ENCODE data around the gene ZNF358. TPM values are rescaled to one million over a fixed set of nuclear protein-coding genes. Genes with fewer than 3 reads are reported as not detected.

The ZNF358 gene
- total and polyA plus RNA-seq, 10 of the 15 experiments (the other 5 are each of a cell fraction or from before 2014, with no cell fraction given) = 0.09 to 6.3 (median 1.9) TPM; not detected in 1

DNA sequence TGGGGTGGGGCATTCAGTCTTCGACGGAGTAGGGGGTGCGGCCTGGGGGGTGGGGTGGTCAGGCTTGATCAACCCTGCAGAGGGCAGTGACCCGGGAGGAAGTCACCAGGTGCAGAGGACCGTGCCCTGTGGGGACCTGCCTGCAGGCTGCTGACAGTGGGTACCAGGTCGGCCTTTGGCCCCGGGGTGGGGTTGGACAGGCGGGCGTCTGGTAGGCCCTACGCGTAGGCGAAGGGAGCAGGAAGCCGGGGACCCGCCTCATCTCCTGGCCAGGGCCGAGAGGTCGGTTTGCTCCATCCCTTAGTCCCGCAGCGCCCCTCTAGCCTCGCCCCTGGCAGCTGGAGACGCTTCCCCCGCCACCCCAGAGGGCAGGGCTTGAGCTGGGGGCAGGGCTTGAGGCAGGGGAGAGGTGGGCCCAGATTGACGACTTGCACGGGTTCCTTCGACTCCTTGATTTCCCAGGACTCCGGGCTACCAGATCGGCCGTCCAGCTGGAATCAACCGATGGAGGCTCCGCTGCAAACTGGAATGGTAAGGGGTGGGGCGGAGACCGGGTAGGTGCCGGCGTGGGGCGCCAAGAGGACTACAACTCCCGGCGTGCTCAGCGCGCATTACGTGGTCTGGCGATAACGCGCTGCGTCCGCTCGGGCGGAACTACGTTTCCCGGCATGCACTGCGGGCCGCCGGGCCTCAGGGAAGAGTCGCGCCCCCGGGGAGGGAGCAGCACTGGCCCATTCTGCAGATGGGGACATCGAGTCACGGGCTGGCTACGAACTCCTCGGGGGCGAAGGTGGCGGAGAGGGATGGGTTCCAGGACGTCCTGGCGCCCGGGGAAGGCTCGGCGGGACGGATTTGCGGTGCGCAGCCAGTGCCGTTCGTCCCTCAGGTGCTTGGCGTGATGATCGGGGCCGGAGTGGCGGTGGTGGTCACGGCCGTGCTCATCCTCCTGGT, 19.4 kb downstream of the ZNF358 start, which contains the start of gene PNPLA6 (continued):
- no peak for TF ChIP-seq HSF1 (IDR thresholded peaks at IDR 0.05; ENCODE audit: low read depth, low read length)
- TF ChIP-seq TCF7 (IDR thresholded peaks at IDR 0.05; ENCODE audit: borderline replicate concordance) = no peak
- TF ChIP-seq CREB1 (IDR thresholded peaks at IDR 0.05; ENCODE audit: low read depth) = peak; percentile 98
- TF ChIP-seq ZBTB11 (CRISPR knock-in tag; IDR thresholded peaks at IDR 0.05) = no peak
- TF ChIP-seq NR2F1 (conservative IDR thresholded peaks at IDR 0.05) = peak; percentile 86
- no peak for TF ChIP-seq NFYB (IDR thresholded peaks at IDR 0.05; ENCODE audit: insufficient read depth, low read depth, low read length)
- TF ChIP-seq ZNF274 (IDR thresholded peaks at IDR 0.05; ENCODE audit: insufficient read depth, insufficient read length) = no peak
- TF ChIP-seq KAT2A (conservative IDR thresholded peaks at IDR 0.05; ENCODE audit: control insufficient read depth, low read depth, low read length) = no peak
- no peak for TF ChIP-seq CEBPB (IDR thresholded peaks at IDR 0.05; ENCODE audit: borderline replicate concordance in 1 of 2, low read depth in 2 of 2, low read length in 2 of 2)
- TF ChIP-seq, protein P1, sequence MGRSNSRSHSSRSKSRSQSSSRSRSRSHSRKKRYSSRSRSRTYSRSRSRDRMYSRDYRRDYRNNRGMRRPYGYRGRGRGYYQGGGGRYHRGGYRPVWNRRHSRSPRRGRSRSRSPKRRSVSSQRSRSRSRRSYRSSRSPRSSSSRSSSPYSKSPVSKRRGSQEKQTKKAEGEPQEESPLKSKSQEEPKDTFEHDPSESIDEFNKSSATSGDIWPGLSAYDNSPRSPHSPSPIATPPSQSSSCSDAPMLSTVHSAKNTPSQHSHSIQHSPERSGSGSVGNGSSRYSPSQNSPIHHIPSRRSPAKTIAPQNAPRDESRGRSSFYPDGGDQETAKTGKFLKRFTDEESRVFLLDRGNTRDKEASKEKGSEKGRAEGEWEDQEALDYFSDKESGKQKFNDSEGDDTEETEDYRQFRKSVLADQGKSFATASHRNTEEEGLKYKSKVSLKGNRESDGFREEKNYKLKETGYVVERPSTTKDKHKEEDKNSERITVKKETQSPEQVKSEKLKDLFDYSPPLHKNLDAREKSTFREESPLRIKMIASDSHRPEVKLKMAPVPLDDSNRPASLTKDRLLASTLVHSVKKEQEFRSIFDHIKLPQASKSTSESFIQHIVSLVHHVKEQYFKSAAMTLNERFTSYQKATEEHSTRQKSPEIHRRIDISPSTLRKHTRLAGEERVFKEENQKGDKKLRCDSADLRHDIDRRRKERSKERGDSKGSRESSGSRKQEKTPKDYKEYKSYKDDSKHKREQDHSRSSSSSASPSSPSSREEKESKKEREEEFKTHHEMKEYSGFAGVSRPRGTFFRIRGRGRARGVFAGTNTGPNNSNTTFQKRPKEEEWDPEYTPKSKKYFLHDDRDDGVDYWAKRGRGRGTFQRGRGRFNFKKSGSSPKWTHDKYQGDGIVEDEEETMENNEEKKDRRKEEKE (IDR thresholded peaks at IDR 0.05) = peak; percentile 86
- no peak for TF ChIP-seq SMAD1 (IDR thresholded peaks at IDR 0.05; ENCODE audit: low read depth, partially characterized antibody)
- peak; percentile 98 for TF ChIP-seq HCFC1 (IDR thresholded peaks at IDR 0.05; ENCODE audit: low read length)
- peak; percentile 100 for TF ChIP-seq IKZF1 (conservative IDR thresholded peaks at IDR 0.05)
- TF ChIP-seq ETV6 (conservative IDR thresholded peaks at IDR 0.05 in 1 of 2, IDR thresholded peaks at IDR 0.05 in 1 of 2; ENCODE audit: borderline replicate concordance in 1 of 2, low read depth in 1 of 2) = no peak
- TF ChIP-seq, protein P2, sequence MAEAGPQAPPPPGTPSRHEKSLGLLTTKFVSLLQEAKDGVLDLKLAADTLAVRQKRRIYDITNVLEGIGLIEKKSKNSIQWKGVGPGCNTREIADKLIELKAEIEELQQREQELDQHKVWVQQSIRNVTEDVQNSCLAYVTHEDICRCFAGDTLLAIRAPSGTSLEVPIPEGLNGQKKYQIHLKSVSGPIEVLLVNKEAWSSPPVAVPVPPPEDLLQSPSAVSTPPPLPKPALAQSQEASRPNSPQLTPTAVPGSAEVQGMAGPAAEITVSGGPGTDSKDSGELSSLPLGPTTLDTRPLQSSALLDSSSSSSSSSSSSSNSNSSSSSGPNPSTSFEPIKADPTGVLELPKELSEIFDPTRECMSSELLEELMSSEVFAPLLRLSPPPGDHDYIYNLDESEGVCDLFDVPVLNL (IDR thresholded peaks at IDR 0.05; ENCODE audit: low read depth, low read length) = 0 out of 2 replicates have a peak, but pooled peaks have one; percentile 39
- no peak for TF ChIP-seq NFIC (IDR thresholded peaks at IDR 0.05; ENCODE audit: low read depth, low read length)

Data from GM12878 (cell line).